Hematopoietic multipotent progenitor cell treated with erythropoietin and hydrocortisone succinate and interleukin-3 and kit ligand, for 15 days (in vitro differentiated cells): Measurements from ENCODE around the gene USP48.
"Not testable (repeated sequence)": the region's sequence is repeated elsewhere in the genome, so short reads cannot be mapped to it uniquely, and the experiment has no call there.

Source experiments
- DNase-seq: peaks from one replicate; pipeline ENCODE4 v3.0.0-alpha.2; 2015; ENCODE audit warnings: low spot score

The USP48 gene

GRCh38 chr1:21774835-21775549 lies 8.0 kb downstream of the USP48 start:
- DNase-seq: no peak

GRCh38 chr1:21773585-21773984 lies 9.4 kb downstream of the USP48 start:
- DNase-seq: no peak

GRCh38 chr1:21771672-21772071 lies 11.3 kb downstream of the USP48 start:
- DNase-seq: not testable (repeated sequence)

GRCh38 chr1:21770602-21771001 lies 12.3 kb downstream of the USP48 start:
- DNase-seq: not testable (repeated sequence)

- no peak for DNase-seq
Measured at GRCh38 chr1:21770201-21770600, 12.7 kb downstream of the USP48 start.

GRCh38 chr1:21767106-21767505 lies 15.8 kb downstream of the USP48 start:
- not testable (repeated sequence) for DNase-seq

- DNase-seq: no peak
Measured at GRCh38 chr1:21766210-21766609, 16.7 kb downstream of the USP48 start.

- DNase-seq: peak; percentile 44
Measured at GRCh38 chr1:21764615-21765423, 18.1 kb downstream of the USP48 start.

- no peak for DNase-seq
Measured at GRCh38 chr1:21763694-21764419, 19.1 kb downstream of the USP48 start.

- DNase-seq: no peak
Measured at GRCh38 chr1:21763236-21763635, 19.7 kb downstream of the USP48 start.

GRCh38 chr1:21762022-21762404 lies 20.9 kb downstream of the USP48 start:
- DNase-seq: no peak

GRCh38 chr1:21761052-21761451 lies 21.9 kb downstream of the USP48 start:
- no peak for DNase-seq

- DNase-seq: no peak
Measured at GRCh38 chr1:21759818-21760217, 23.1 kb downstream of the USP48 start.

GRCh38 chr1:21759182-21759581 lies 23.8 kb downstream of the USP48 start:
- no peak for DNase-seq

GRCh38 chr1:21758614-21759013 lies 24.3 kb downstream of the USP48 start:
- no peak for DNase-seq

- DNase-seq: no peak
Measured at GRCh38 chr1:21756393-21757089, 26.4 kb downstream of the USP48 start.

- DNase-seq: no peak
Measured at GRCh38 chr1:21755067-21755466, 27.9 kb downstream of the USP48 start.

- DNase-seq: no peak
Measured at GRCh38 chr1:21754583-21754982, 28.4 kb downstream of the USP48 start.

GRCh38 chr1:21752186-21752585 lies 30.8 kb downstream of the USP48 start:
- no peak for DNase-seq

- no peak for DNase-seq
Measured at GRCh38 chr1:21751281-21751680, 31.7 kb downstream of the USP48 start.

GRCh38 chr1:21750841-21751240 lies 32.1 kb downstream of the USP48 start:
- DNase-seq: no peak

GRCh38 chr1:21749859-21750468 lies 33.0 kb downstream of the USP48 start:
- DNase-seq: peak; percentile 29
